GM23248 (cell line): ENCODE data around the gene MYO5A. TPM values are rescaled to one million over a fixed set of nuclear protein-coding genes. Genes with fewer than 3 reads are reported as not detected.
A peak's percentile ranks its signal among the peaks of the same experiment; 100 is the strongest.

Source experiments
- DNase-seq: peaks from one replicate; pipeline ENCODE4 v3.0.0-alpha.2; 2015
- H2AFZ ChIP-seq: fragments of 200-600 bp; sonication (generic); 2 replicates; pipeline ENCODE4 v1.6.1; 2016; ENCODE audit warnings: antibody characterized with exemption
- H3F3A ChIP-seq: fragments of 200-600 bp; sonication (generic); 2 replicates; pipeline ENCODE4 v1.6.1; 2016; ENCODE audit warnings: mild to moderate bottlenecking, antibody characterized with exemption, mixed run types; ENCODE audit not compliant: insufficient read depth
- H3K27ac ChIP-seq: fragments of 200-600 bp; sonication (generic); 2 replicates; pipeline ENCODE4 v1.5.1; 2016; ENCODE audit warnings: mild to moderate bottlenecking
- H3K27me3 ChIP-seq: fragments of 200-600 bp; sonication (generic); replicated peaks from 2 replicates; pipeline ENCODE4 v1.6.1; 2016; ENCODE audit warnings: mild to moderate bottlenecking; ENCODE audit not compliant: insufficient read depth
- H3K36me3 ChIP-seq: fragments of 200-600 bp; sonication (generic); 2 replicates; pipeline ENCODE4 v1.6.1; 2016; ENCODE audit warnings: low read depth, mild to moderate bottlenecking
- H3K4me1 ChIP-seq: fragments of 200-600 bp; sonication (generic); 2 replicates; pipeline ENCODE4 v1.6.1; 2016; ENCODE audit warnings: mild to moderate bottlenecking; ENCODE audit not compliant: insufficient read depth
- H3K4me2 ChIP-seq: fragments of 200-600 bp; sonication (generic); one replicate; pipeline ENCODE4 v1.6.1; 2016; ENCODE audit warnings: mild to moderate bottlenecking; ENCODE audit not compliant: unreplicated experiment
- H3K4me3 ChIP-seq: fragments of 200-600 bp; sonication (generic); 2 replicates; pipeline ENCODE4 v1.5.1; 2016; ENCODE audit warnings: mild to moderate bottlenecking
- H3K79me2 ChIP-seq: fragments of 200-600 bp; sonication (generic); 2 replicates; pipeline ENCODE4 v1.6.1; 2016; ENCODE audit warnings: mild to moderate bottlenecking; ENCODE audit not compliant: insufficient read depth
- H3K9ac ChIP-seq: fragments of 200-600 bp; sonication (generic); 2 replicates; pipeline ENCODE4 v1.6.1; 2016; ENCODE audit warnings: mild to moderate bottlenecking
- H3K9me2 ChIP-seq: fragments of 200-600 bp; sonication (generic); 2 replicates; pipeline ENCODE4 v1.6.1; 2016; ENCODE audit warnings: mixed run types, mild to moderate bottlenecking, moderate library complexity; ENCODE audit not compliant: insufficient read depth
- H3K9me3 ChIP-seq: fragments of 200-600 bp; sonication (generic); one replicate; pipeline ENCODE4 v1.6.1; 2017; ENCODE audit warnings: low read depth
- H4K20me1 ChIP-seq: fragments of 200-600 bp; sonication (generic); 2 replicates; pipeline ENCODE4 v1.6.0; 2016; ENCODE audit not compliant: insufficient read depth
- EZH2 ChIP-seq: fragments of 200-600 bp; sonication (generic); IDR thresholded peaks from 2 replicates; pipeline ENCODE4 v1.6.1; 2018; ENCODE audit warnings: antibody characterized with exemption, mild to moderate bottlenecking; ENCODE audit not compliant: insufficient read depth, poor library complexity, severe bottlenecking
- EZH2phosphoT487 ChIP-seq: fragments of 200-600 bp; sonication (generic); IDR thresholded peaks from 2 replicates; pipeline ENCODE4 v1.6.1; 2018; ENCODE audit warnings: antibody characterized with exemption, moderate library complexity, mild to moderate bottlenecking, low read depth; ENCODE audit not compliant: insufficient read depth
- WGBS, 2 experiments: methylation state at CpG; one replicate each; pipeline ENCODE4 v1.1.6; 2015 to 2017; ENCODE audit warnings: low lambda C conversion rate in 2 of 2, low coverage in 1 of 2; ENCODE audit errors: missing lambda C conversion rate in 2 of 2; 5-methylcytosine and 5-hydroxymethylcytosine counted together
- in situ Hi-C: fragments of 300-500 bp; cut with MboI; formaldehyde crosslinking; loops from 2 replicates; pipeline ENCODE4 v1.15.0; 2020
- polyA plus RNA-seq: library from polyadenylated mRNA; unstranded; fragments of >200 nt; fragmentation: Nextera tagmentation; extraction: Ambion mirVana; gene quantifications from 2 replicates; pipeline ENCODE4 v1.2.1, GENCODE V29; 2016
- total RNA-seq: library from RNA; depleted of rRNA; stranded (reverse); fragments of >200 nt; shearing (Covaris generic); gene quantifications from 2 replicates; pipeline ENCODE4 v1.2.3, GENCODE V29; 2014

The MYO5A gene
- total and polyA plus RNA-seq, 2 experiments from 2014 or later, result 12.1 to 33.3 TPM

DNA sequence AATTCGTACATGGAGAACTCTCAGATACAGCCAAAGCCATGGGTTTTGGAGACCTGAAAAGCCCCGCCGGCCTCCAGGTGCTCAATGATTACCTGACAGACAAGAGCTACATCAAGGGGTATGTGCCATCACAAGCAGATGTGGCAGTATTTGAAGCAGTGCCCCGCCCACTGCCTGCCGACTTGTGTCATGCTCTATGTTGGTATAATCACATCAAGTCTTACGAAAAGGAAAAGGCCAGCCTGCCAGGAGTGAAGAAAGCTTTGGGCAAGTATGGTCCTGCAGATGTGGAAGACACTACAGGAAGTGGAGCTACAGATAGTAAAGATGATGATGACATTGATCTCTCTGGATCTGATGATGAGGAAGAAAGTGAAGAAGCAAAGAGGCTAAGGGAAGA lies 23.5 kb downstream of the MYO5A start:
- H3K27me3 ChIP-seq, result no peaks in the 10 kb centered on the region
- WGBS, 2 experiments, result 90 to 94% methylated on average over 6 of the region's 6 CpGs
- H3K4me3 ChIP-seq, result no peak overlapping the region
- no peak overlapping the region for H2AFZ ChIP-seq
- H4K20me1 ChIP-seq, result no peaks in the 10 kb centered on the region
- no peaks in the 10 kb centered on the region for H3K9me3 ChIP-seq
- H3F3A ChIP-seq, result peaks cover 5% of the 10 kb centered on the region
- peaks cover 11% of the 10 kb centered on the region for H3K4me1 ChIP-seq
- no peak overlapping the region for H3K9ac ChIP-seq
- no peaks in the 10 kb centered on the region for H3K9me2 ChIP-seq
- H3K79me2 ChIP-seq, result peaks cover 86% of the 10 kb centered on the region
- no peak for TF ChIP-seq EZH2
- no peak for TF ChIP-seq EZH2phosphoT487
- no peak overlapping the region for H3K4me2 ChIP-seq
- H3K27ac ChIP-seq, result no peak overlapping the region
- in situ Hi-C loops, result no loop called here
- DNase-seq, result no peak
- no peaks in the 10 kb centered on the region for H3K36me3 ChIP-seq

- H3K4me3 ChIP-seq, result no peak overlapping the region
- peaks cover 83% of the 10 kb centered on the region for H3K79me2 ChIP-seq
- H3K27me3 ChIP-seq, result no peaks in the 10 kb centered on the region
- peak; percentile 84 for DNase-seq
- no peak overlapping the region for H3K9ac ChIP-seq
- no peaks in the 10 kb centered on the region for H3K9me2 ChIP-seq
- no peaks in the 10 kb centered on the region for H3K36me3 ChIP-seq
- H3K27ac ChIP-seq, result no peak overlapping the region
- no peaks in the 10 kb centered on the region for H3K9me3 ChIP-seq
- H3K4me2 ChIP-seq, result peak overlapping the region; percentile 1
- in situ Hi-C loops, result no loop called here
- no peaks in the 10 kb centered on the region for H4K20me1 ChIP-seq
- peaks cover 5% of the 10 kb centered on the region for H3F3A ChIP-seq
- no peak for TF ChIP-seq EZH2phosphoT487
- no peak for TF ChIP-seq EZH2
- H2AFZ ChIP-seq, result no peak overlapping the region
- 77 to 79% methylated on average over 5 of the region's 5 CpGs for WGBS, 2 experiments
- H3K4me1 ChIP-seq, result peaks cover 11% of the 10 kb centered on the region
Measured at GRCh38 chr15:52503788-52504496, 24.7 kb downstream of the MYO5A start.

DNA sequence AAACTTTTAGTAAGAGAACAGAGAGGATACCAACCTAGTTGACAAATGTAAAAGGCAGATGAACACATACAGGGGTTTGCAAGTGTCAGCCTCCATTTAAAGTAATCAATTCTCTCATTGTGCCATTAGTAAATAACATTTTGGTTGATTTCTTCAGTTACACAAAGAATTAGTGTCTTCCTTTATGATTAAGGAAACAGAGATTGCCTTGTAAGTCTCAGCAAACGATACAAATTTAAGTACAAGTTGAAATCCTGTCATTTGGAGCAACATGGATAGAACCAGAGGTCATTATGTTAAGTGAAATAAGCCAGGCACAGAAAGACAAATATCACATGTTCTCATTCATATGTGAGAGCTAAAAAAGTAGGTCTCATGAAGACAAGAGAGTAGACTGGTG lies 26.1 kb downstream of the MYO5A start:
- 88 to 95% methylated on average over 1 of the region's 1 CpG for WGBS, 2 experiments

DNA sequence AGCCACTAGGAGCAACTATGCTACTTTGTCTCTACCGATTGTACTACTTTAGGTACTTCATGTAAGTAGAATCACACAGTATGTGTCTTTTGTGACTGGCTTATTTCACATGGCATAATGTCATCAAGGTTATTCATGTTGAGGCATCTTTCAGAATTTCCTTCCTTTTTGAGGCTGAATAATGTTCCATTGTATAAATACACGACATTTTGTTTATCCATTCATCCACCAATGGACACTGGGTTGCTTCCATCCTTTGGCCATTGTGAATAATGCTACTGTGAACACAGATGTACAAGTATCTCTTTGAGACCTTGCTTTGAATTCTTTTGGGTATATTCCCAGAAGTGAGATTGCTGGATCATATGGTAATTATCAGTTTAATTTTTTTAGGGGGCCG lies 29.2 kb downstream of the MYO5A start:
- 97% methylated on average over 3 of the region's 3 CpGs for WGBS, 2 experiments
- H3K79me2 ChIP-seq, result peaks cover 65% of the 10 kb centered on the region

More for the DNA sequence above, 26.1 kb downstream of the MYO5A start:
- Histone ChIP-seq H3K4me2 (no peak overlapping the region), H3K9me2 (no peaks in the 10 kb centered on the region), H3K4me1 (peaks cover 11% of the 10 kb centered on the region), H3K9ac (no peak overlapping the region), H3F3A (peaks cover 5% of the 10 kb centered on the region), H3K9me3 (no peaks in the 10 kb centered on the region), H3K27me3 (no peaks in the 10 kb centered on the region), H2AFZ (no peak overlapping the region), H3K79me2 (peaks cover 76% of the 10 kb centered on the region), H4K20me1 (no peaks in the 10 kb centered on the region), H3K4me3 (no peak overlapping the region), H3K27ac (no peak overlapping the region), H3K36me3 (no peaks in the 10 kb centered on the region)
- no peak for DNase-seq
- in situ Hi-C loops, result no loop called here
- TF ChIP-seq EZH2 (no peak), EZH2phosphoT487 (no peak)

DNA sequence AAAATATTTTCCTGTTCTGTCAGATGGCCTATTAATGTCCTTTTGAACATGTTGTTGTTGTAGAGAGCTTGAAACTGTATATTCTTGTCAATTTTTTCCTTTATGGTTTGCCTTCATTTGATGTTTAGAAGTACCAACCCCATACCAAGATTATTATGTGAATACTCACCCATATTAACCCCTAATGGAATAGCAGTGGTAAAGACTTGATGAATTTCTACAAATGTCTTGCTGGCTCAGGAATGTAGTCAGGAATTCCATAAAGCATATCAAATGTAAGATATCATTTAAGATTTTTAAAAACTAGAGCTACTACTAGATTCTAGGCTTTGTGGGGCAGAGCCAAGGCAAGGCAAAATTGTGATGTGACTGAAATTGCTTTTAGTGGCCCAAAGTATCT lies 30.0 kb downstream of the MYO5A start:
- peaks cover 10% of the 10 kb centered on the region for H3F3A ChIP-seq
- H3K4me3 ChIP-seq, result no peak overlapping the region
- H3K36me3 ChIP-seq, result no peaks in the 10 kb centered on the region
- no peak overlapping the region for H3K4me2 ChIP-seq
- H3K9ac ChIP-seq, result no peak overlapping the region
- peaks cover 72% of the 10 kb centered on the region for H3K79me2 ChIP-seq
- in situ Hi-C loops, result no loop called here
- H3K9me2 ChIP-seq, result no peaks in the 10 kb centered on the region
- H3K27ac ChIP-seq, result no peak overlapping the region
- H2AFZ ChIP-seq, result no peak overlapping the region
- no peaks in the 10 kb centered on the region for H3K9me3 ChIP-seq
- H3K27me3 ChIP-seq, result no peaks in the 10 kb centered on the region
- no peak for TF ChIP-seq EZH2
- TF ChIP-seq EZH2phosphoT487, result no peak
- no peaks in the 10 kb centered on the region for H4K20me1 ChIP-seq
- H3K4me1 ChIP-seq, result peaks cover 17% of the 10 kb centered on the region
- no peak for DNase-seq

More for the DNA sequence above, 29.2 kb downstream of the MYO5A start:
- peaks cover 19% of the 10 kb centered on the region for H3K4me1 ChIP-seq
- no peaks in the 10 kb centered on the region for H3K36me3 ChIP-seq
- in situ Hi-C loops, result no loop called here
- TF ChIP-seq EZH2phosphoT487 (no peak), EZH2 (no peak)
- H3F3A ChIP-seq, result peaks cover 13% of the 10 kb centered on the region
- no peaks in the 10 kb centered on the region for H4K20me1 ChIP-seq
- H3K4me3 ChIP-seq, result no peak overlapping the region
- H3K9me3 ChIP-seq, result no peaks in the 10 kb centered on the region
- H3K27me3 ChIP-seq, result no peaks in the 10 kb centered on the region
- H3K9ac ChIP-seq, result no peak overlapping the region
- no peak for DNase-seq
- H3K27ac ChIP-seq, result no peak overlapping the region
- H3K4me2 ChIP-seq, result no peak overlapping the region
- H3K9me2 ChIP-seq, result no peaks in the 10 kb centered on the region
- no peak overlapping the region for H2AFZ ChIP-seq
